SU-DHL-6 (cell line): ENCODE measurements around the gene BAIAP3.

Source experiments
- EZH2phosphoT487 ChIP-seq: fragments of 200-600 bp; sonication (generic), shearing (Covaris generic); conservative IDR thresholded peaks from 2 replicates; pipeline ENCODE4 v1.6.1; 2018; ENCODE audit warnings: mild to moderate bottlenecking, antibody characterized with exemption, low read length, moderate library complexity, mixed read lengths
- TF ChIP-seq, protein P1 (sequence below): fragments of 200-600 bp; sonication (generic); IDR thresholded peaks from one replicate; pipeline ENCODE4 v1.5.1; 2017; ENCODE audit warnings: antibody characterized with exemption, mild to moderate bottlenecking, low read length, moderate library complexity; ENCODE audit not compliant: insufficient read depth, poor library complexity, severe bottlenecking

DNA sequence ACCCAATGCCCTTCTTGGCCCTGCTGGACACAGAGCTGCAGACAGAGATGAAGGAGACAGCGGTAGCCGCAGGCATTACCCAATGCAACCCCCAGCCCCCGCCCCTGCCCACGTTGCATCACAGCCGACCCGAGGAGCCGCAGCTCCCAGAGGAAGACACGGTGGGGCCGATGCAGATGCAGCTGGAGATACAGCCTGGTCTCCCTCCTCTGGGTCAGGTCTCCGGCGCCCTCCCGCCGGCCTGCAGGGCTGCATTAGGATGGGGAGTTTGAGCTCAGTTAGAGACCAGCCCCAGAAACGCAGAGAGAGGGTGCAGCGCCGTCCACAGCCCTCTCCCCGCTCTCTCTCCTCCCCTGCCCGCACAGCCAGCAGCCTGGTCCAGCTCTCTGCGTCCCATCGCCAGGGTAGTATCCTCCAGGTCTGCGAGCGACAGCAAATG is 43.4 kb upstream of the BAIAP3 start:
- TF ChIP-seq, protein P1, sequence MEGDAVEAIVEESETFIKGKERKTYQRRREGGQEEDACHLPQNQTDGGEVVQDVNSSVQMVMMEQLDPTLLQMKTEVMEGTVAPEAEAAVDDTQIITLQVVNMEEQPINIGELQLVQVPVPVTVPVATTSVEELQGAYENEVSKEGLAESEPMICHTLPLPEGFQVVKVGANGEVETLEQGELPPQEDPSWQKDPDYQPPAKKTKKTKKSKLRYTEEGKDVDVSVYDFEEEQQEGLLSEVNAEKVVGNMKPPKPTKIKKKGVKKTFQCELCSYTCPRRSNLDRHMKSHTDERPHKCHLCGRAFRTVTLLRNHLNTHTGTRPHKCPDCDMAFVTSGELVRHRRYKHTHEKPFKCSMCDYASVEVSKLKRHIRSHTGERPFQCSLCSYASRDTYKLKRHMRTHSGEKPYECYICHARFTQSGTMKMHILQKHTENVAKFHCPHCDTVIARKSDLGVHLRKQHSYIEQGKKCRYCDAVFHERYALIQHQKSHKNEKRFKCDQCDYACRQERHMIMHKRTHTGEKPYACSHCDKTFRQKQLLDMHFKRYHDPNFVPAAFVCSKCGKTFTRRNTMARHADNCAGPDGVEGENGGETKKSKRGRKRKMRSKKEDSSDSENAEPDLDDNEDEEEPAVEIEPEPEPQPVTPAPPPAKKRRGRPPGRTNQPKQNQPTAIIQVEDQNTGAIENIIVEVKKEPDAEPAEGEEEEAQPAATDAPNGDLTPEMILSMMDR, result no peak
- TF ChIP-seq EZH2phosphoT487, result no peak
